NCI-H2196 treated with DMSO at 0.1 percent for 48 hours (cell line): ENCODE data around the gene IQGAP2.

Experiments used
- DNase-seq: peaks from one replicate; lab custom pipeline; 2025; ENCODE audit not compliant: unreplicated experiment; lab: John Stamatoyannopoulos, UW

Gene IQGAP2

GRCh38 chr5:76384705-76385104, 18.4 kb upstream of the IQGAP2 start:
- DNase-seq, result no peak

GRCh38 chr5:76385540-76385939, 17.5 kb upstream of the IQGAP2 start:
- no peak for DNase-seq

- no peak for DNase-seq
Measured at GRCh38 chr5:76386360-76386759, 16.7 kb upstream of the IQGAP2 start.

GRCh38 chr5:76388236-76388635, 14.8 kb upstream of the IQGAP2 start:
- no peak for DNase-seq

GRCh38 chr5:76388791-76389512, 14.1 kb upstream of the IQGAP2 start:
- DNase-seq, result no peak

GRCh38 chr5:76389513-76390154, 13.5 kb upstream of the IQGAP2 start:
- DNase-seq, result no peak

GRCh38 chr5:76391014-76391413, 12.1 kb upstream of the IQGAP2 start:
- no peak for DNase-seq

GRCh38 chr5:76393035-76393680, 9.9 kb upstream of the IQGAP2 start:
- no peak for DNase-seq

- no peak for DNase-seq
Measured at GRCh38 chr5:76397200-76397599, 5.9 kb upstream of the IQGAP2 start.

- DNase-seq, result no peak
Measured at GRCh38 chr5:76399268-76399667, 3.8 kb upstream of the IQGAP2 start.

GRCh38 chr5:76400466-76400865, 2.6 kb upstream of the IQGAP2 start:
- no peak for DNase-seq

GRCh38 chr5:76401801-76402250, 1.3 kb upstream of the IQGAP2 start:
- no peak for DNase-seq

- DNase-seq, result no peak
Measured at GRCh38 chr5:76402251-76402885, 717 bp upstream of the IQGAP2 start.

- no peak for DNase-seq
Measured at GRCh38 chr5:76403766-76404222, 709 bp downstream of the IQGAP2 start.

GRCh38 chr5:76404223-76405211, 1.4 kb downstream of the IQGAP2 start:
- no peak for DNase-seq

GRCh38 chr5:76406014-76406413, 2.9 kb downstream of the IQGAP2 start:
- DNase-seq, result no peak

GRCh38 chr5:76406673-76407072, 3.6 kb downstream of the IQGAP2 start:
- no peak for DNase-seq

GRCh38 chr5:76408104-76408654, 5.1 kb downstream of the IQGAP2 start:
- DNase-seq, result no peak

GRCh38 chr5:76412511-76412910, 9.4 kb downstream of the IQGAP2 start:
- no peak for DNase-seq

- no peak for DNase-seq
Measured at GRCh38 chr5:76413746-76414145, 10.7 kb downstream of the IQGAP2 start.
